WTC11 (cell line): ENCODE data around the gene CLIC1.

ENCODE experiments used
- EMX1 ChIP-seq: fragments of 250-450 bp; sonication (Bioruptor Pico); IDR thresholded peaks from 2 replicates; pipeline ENCODE4 v1.8.0; 2021; ENCODE audit warnings: mild to moderate bottlenecking
- ESRRA ChIP-seq: sonication (generic); formaldehyde crosslinking; IDR thresholded peaks from 2 replicates; pipeline ENCODE4 v1.8.1; 2022; ENCODE audit warnings: mild to moderate bottlenecking, missing genetic modification reagents, borderline replicate concordance
- ETV6 ChIP-seq: sonication (generic); formaldehyde crosslinking; IDR thresholded peaks from 2 replicates; pipeline ENCODE4 v1.8.1; 2022; ENCODE audit warnings: mild to moderate bottlenecking, missing genetic modification reagents
- NFYB ChIP-seq: sonication (generic); formaldehyde crosslinking; conservative IDR thresholded peaks from 2 replicates; pipeline ENCODE4 v1.8.0; 2022; ENCODE audit warnings: low read depth, missing genetic modification reagents
- NR3C1 ChIP-seq: sonication (generic); formaldehyde crosslinking; conservative IDR thresholded peaks from 2 replicates; pipeline ENCODE4 v1.8.1; 2023; ENCODE audit warnings: low read depth, mild to moderate bottlenecking, missing genetic modification reagents
- ZBTB21 ChIP-seq: sonication (generic); formaldehyde crosslinking; IDR thresholded peaks from 2 replicates; pipeline ENCODE4 v1.8.1; 2023; ENCODE audit warnings: mild to moderate bottlenecking, missing genetic modification reagents, borderline replicate concordance
- TF ChIP-seq, protein P1 (sequence below): fragments of 200-600 bp; IDR thresholded peaks from 2 replicates; pipeline ENCODE4 v1.8.0; 2022; ENCODE audit warnings: antibody characterized with exemption
- TF ChIP-seq, protein P2 (sequence below): sonication (generic); formaldehyde crosslinking; IDR thresholded peaks from 2 replicates; pipeline ENCODE4 v1.8.1; 2022; ENCODE audit warnings: low read depth, missing genetic modification reagents, borderline replicate concordance

DNA sequence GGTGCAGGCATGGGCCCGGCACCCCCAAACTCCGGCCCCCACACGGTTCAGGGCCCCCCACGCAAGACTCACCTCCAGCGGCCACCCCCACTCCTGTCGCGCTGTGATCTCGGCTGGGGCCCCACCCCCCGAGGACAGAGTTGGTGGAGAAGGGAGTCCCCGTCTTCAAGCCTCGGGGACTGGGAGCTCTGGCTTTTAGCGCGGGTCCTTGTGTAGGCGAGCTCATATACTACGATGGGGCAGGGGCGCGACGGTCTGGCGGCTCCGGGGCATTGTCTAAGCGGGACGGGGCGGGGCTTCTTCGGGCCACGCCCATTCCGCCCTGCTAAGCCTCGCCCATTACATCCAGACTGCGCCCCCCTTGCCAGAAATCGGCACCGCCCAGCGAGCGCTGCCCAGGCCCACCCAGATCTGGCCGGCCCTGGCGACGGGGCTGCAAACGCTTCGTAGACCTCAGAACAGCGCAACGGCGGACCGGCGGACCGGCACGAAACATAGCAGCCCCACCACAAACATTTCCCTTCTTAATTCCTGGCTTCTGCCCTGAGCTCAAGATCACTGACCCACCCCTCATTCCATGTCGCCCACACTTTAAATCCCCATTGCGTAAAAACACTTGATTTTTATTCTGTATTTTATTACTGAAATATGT, 6.2 kb downstream of the CLIC1 start:
- TF ChIP-seq NR3C1 (CRISPR knock-in tag) (no peak), ETV6 (no peak), NFYB (CRISPR knock-in tag) (no peak), ZBTB21 (no peak), ESRRA (CRISPR knock-in tag) (0 out of 2 replicates have a peak, but pooled peaks have one; percentile 57), EMX1 (CRISPR knock-in tag) (no peak)
- TF ChIP-seq, protein P1, sequence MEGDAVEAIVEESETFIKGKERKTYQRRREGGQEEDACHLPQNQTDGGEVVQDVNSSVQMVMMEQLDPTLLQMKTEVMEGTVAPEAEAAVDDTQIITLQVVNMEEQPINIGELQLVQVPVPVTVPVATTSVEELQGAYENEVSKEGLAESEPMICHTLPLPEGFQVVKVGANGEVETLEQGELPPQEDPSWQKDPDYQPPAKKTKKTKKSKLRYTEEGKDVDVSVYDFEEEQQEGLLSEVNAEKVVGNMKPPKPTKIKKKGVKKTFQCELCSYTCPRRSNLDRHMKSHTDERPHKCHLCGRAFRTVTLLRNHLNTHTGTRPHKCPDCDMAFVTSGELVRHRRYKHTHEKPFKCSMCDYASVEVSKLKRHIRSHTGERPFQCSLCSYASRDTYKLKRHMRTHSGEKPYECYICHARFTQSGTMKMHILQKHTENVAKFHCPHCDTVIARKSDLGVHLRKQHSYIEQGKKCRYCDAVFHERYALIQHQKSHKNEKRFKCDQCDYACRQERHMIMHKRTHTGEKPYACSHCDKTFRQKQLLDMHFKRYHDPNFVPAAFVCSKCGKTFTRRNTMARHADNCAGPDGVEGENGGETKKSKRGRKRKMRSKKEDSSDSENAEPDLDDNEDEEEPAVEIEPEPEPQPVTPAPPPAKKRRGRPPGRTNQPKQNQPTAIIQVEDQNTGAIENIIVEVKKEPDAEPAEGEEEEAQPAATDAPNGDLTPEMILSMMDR = no peak
- TF ChIP-seq, protein P2, sequence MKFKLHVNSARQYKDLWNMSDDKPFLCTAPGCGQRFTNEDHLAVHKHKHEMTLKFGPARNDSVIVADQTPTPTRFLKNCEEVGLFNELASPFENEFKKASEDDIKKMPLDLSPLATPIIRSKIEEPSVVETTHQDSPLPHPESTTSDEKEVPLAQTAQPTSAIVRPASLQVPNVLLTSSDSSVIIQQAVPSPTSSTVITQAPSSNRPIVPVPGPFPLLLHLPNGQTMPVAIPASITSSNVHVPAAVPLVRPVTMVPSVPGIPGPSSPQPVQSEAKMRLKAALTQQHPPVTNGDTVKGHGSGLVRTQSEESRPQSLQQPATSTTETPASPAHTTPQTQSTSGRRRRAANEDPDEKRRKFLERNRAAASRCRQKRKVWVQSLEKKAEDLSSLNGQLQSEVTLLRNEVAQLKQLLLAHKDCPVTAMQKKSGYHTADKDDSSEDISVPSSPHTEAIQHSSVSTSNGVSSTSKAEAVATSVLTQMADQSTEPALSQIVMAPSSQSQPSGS (CRISPR knock-in tag) = no peak
